GM21717 (cell line): ENCODE data around the gene TBC1D22A.

Experiments
- ATAC-seq: cut with Tn5 transposase; IDR thresholded peaks from one replicate; pipeline ENCODE4 v1.9.1; 2021; ENCODE audit warnings: mild to moderate bottlenecking, moderate library complexity; ENCODE audit not compliant: unreplicated experiment

Gene TBC1D22A

GRCh38 chr22:47006433-47006832 is 244.0 kb downstream of the TBC1D22A start:
- no peak for ATAC-seq

- ATAC-seq = no peak
These were observed 244.4 kb downstream of the TBC1D22A start for GRCh38 chr22:47006869-47007268.

- ATAC-seq = no peak
These were observed 245.0 kb downstream of the TBC1D22A start for GRCh38 chr22:47007496-47007895.

GRCh38 chr22:47008208-47008885 is 245.9 kb downstream of the TBC1D22A start:
- no peak for ATAC-seq

- no peak for ATAC-seq
These were observed 247.1 kb downstream of the TBC1D22A start for GRCh38 chr22:47009304-47010101.

- no peak for ATAC-seq
These were observed 247.8 kb downstream of the TBC1D22A start for GRCh38 chr22:47010211-47010610.

GRCh38 chr22:47011131-47011858 is 248.8 kb downstream of the TBC1D22A start:
- no peak for ATAC-seq

- ATAC-seq = no peak
These were observed 249.4 kb downstream of the TBC1D22A start for GRCh38 chr22:47011859-47012258.

- no peak for ATAC-seq
These were observed 250.3 kb downstream of the TBC1D22A start for GRCh38 chr22:47012589-47013370.

- no peak for ATAC-seq
These were observed 251.6 kb downstream of the TBC1D22A start for GRCh38 chr22:47013861-47014635.

GRCh38 chr22:47014636-47015345 is 252.3 kb downstream of the TBC1D22A start:
- ATAC-seq = no peak

GRCh38 chr22:47015589-47016178 is 253.2 kb downstream of the TBC1D22A start:
- no peak for ATAC-seq

- no peak for ATAC-seq
These were observed 254.2 kb downstream of the TBC1D22A start for GRCh38 chr22:47016631-47017030.

- no peak for ATAC-seq
These were observed 254.8 kb downstream of the TBC1D22A start for GRCh38 chr22:47017245-47017644.

GRCh38 chr22:47018010-47018910 is 255.8 kb downstream of the TBC1D22A start:
- ATAC-seq = no peak

- no peak for ATAC-seq
These were observed 256.8 kb downstream of the TBC1D22A start for GRCh38 chr22:47019012-47019790.

GRCh38 chr22:47020166-47020565 is 257.7 kb downstream of the TBC1D22A start:
- no peak for ATAC-seq
